Ishikawa (cell line): ENCODE results near the gene DDRGK1.

Experiments used
- CEBPB ChIP-seq: IDR thresholded peaks from 2 replicates; pipeline ENCODE4 v1.6.1; 2012
- CREB1 ChIP-seq: IDR thresholded peaks from 2 replicates; pipeline ENCODE4 v1.6.1; 2012; ENCODE audit warnings: low read depth
- EP300 ChIP-seq: IDR thresholded peaks from 2 replicates; pipeline ENCODE4 v1.6.1; 2012; ENCODE audit warnings: borderline replicate concordance
- FOXM1 ChIP-seq: IDR thresholded peaks from 2 replicates; pipeline ENCODE4 v1.6.1; 2012; ENCODE audit warnings: low read depth, borderline replicate concordance
- NFIC ChIP-seq: IDR thresholded peaks from 2 replicates; pipeline ENCODE4 v1.6.1; 2012
- RAD21 ChIP-seq: IDR thresholded peaks from 2 replicates; pipeline ENCODE4 v1.6.1; 2012; ENCODE audit warnings: low read depth
- TAF1 ChIP-seq: IDR thresholded peaks from 2 replicates; pipeline ENCODE4 v1.6.1; 2012; ENCODE audit warnings: low read depth, mild to moderate bottlenecking
- TEAD4 ChIP-seq: IDR thresholded peaks from 2 replicates; pipeline ENCODE4 v1.6.1; 2012
- YY1 ChIP-seq: IDR thresholded peaks from 2 replicates; pipeline ENCODE4 v1.6.1; 2012; ENCODE audit warnings: low read depth
- TF ChIP-seq, protein P1 (sequence below): IDR thresholded peaks from 2 replicates; pipeline ENCODE4 v1.6.1; 2012; ENCODE audit warnings: low read depth, mild to moderate bottlenecking
- TF ChIP-seq, protein P2 (sequence below): IDR thresholded peaks from 2 replicates; pipeline ENCODE4 v1.6.1; 2012

- TF ChIP-seq RAD21 (no peak), TEAD4 (no peak), CEBPB (no peak), FOXM1 (no peak), NFIC (no peak), TAF1 (no peak), CREB1 (no peak), YY1 (no peak), EP300 (no peak)
- TF ChIP-seq, protein P1, sequence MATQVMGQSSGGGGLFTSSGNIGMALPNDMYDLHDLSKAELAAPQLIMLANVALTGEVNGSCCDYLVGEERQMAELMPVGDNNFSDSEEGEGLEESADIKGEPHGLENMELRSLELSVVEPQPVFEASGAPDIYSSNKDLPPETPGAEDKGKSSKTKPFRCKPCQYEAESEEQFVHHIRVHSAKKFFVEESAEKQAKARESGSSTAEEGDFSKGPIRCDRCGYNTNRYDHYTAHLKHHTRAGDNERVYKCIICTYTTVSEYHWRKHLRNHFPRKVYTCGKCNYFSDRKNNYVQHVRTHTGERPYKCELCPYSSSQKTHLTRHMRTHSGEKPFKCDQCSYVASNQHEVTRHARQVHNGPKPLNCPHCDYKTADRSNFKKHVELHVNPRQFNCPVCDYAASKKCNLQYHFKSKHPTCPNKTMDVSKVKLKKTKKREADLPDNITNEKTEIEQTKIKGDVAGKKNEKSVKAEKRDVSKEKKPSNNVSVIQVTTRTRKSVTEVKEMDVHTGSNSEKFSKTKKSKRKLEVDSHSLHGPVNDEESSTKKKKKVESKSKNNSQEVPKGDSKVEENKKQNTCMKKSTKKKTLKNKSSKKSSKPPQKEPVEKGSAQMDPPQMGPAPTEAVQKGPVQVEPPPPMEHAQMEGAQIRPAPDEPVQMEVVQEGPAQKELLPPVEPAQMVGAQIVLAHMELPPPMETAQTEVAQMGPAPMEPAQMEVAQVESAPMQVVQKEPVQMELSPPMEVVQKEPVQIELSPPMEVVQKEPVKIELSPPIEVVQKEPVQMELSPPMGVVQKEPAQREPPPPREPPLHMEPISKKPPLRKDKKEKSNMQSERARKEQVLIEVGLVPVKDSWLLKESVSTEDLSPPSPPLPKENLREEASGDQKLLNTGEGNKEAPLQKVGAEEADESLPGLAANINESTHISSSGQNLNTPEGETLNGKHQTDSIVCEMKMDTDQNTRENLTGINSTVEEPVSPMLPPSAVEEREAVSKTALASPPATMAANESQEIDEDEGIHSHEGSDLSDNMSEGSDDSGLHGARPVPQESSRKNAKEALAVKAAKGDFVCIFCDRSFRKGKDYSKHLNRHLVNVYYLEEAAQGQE = no peak
- TF ChIP-seq, protein P2, sequence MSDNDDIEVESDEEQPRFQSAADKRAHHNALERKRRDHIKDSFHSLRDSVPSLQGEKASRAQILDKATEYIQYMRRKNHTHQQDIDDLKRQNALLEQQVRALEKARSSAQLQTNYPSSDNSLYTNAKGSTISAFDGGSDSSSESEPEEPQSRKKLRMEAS = no peak
These were observed 40.3 kb downstream of the DDRGK1 start for GRCh38 chr20:3164043-3164762.
